Neural cell (in vitro differentiated cells): ENCODE results near the gene PIP5K1B. TPM values are rescaled to one million over a fixed set of nuclear protein-coding genes. Genes with fewer than 3 reads are reported as not detected.

Experiments
- H2AFZ ChIP-seq: fragments of 200-600, 300-800 bp; sonication (generic), shearing (Covaris generic); 2 replicates; pipeline ENCODE4 v1.6.0; 2014; ENCODE audit warnings: low read depth, mild to moderate bottlenecking, antibody characterized with exemption, low read length, moderate library complexity
- H3F3A ChIP-seq: fragments of 200-600 bp; shearing (Covaris generic); 2 replicates; pipeline ENCODE4 v1.6.1; 2016; ENCODE audit warnings: mild to moderate bottlenecking, moderate library complexity, mixed read lengths, antibody characterized with exemption, low read length; ENCODE audit not compliant: insufficient read depth, poor library complexity, severe bottlenecking
- H3K27ac ChIP-seq: fragments of 200-600, 300-800 bp; sonication (generic), shearing (Covaris generic); 2 replicates; pipeline ENCODE4 v1.5.1; 2014; ENCODE audit warnings: mild to moderate bottlenecking, low read length, moderate library complexity
- H3K27me3 ChIP-seq: fragments of 300-800, 200-600 bp; sonication (generic), shearing (Covaris generic); 2 replicates; pipeline ENCODE4 v1.6.0; 2014; ENCODE audit warnings: mild to moderate bottlenecking, low read depth, low read length, moderate library complexity; ENCODE audit not compliant: insufficient read depth
- H3K36me3 ChIP-seq: fragments of 300-800, 200-600 bp; sonication (generic), shearing (Covaris generic); 2 replicates; pipeline ENCODE4 v1.5.1; 2014; ENCODE audit warnings: mild to moderate bottlenecking, antibody characterized with exemption, low read length, moderate library complexity; ENCODE audit not compliant: insufficient read depth
- H3K4me2 ChIP-seq: fragments of 300-800, 200-600 bp; sonication (generic), shearing (Covaris generic); 2 replicates; pipeline ENCODE4 v1.6.0; 2014; ENCODE audit warnings: mild to moderate bottlenecking, low read length
- H3K4me3 ChIP-seq: fragments of 300-800, 200-600 bp; sonication (generic), shearing (Covaris generic); 2 replicates; pipeline ENCODE4 v1.5.1; 2014; ENCODE audit warnings: mild to moderate bottlenecking, low read length, moderate library complexity
- H3K79me2 ChIP-seq: fragments of 200-600 bp; shearing (Covaris generic); replicated peaks from 2 replicates; pipeline ENCODE4 v1.6.0; 2014; ENCODE audit warnings: mild to moderate bottlenecking, low read length, moderate library complexity; ENCODE audit not compliant: insufficient read depth
- H3K9ac ChIP-seq: fragments of 300-800, 200-600 bp; sonication (generic), shearing (Covaris generic); 2 replicates; pipeline ENCODE4 v1.6.1; 2016; ENCODE audit warnings: mild to moderate bottlenecking, low read length, mixed read lengths
- H3K9me2 ChIP-seq: fragments of 200-600 bp; shearing (Covaris generic); 2 replicates; pipeline ENCODE4 v1.6.1; 2016; ENCODE audit warnings: mild to moderate bottlenecking, low read length, mixed read lengths; ENCODE audit not compliant: insufficient read depth
- H3K9me3 ChIP-seq: fragments of 200-600, 300-800 bp; sonication (generic), shearing (Covaris generic); 2 replicates; pipeline ENCODE4 v1.6.1; 2016; ENCODE audit warnings: mild to moderate bottlenecking, mixed run types, low read length, moderate library complexity, mixed read lengths
- H4K20me1 ChIP-seq: fragments of 200-600 bp; shearing (Covaris generic); 2 replicates; pipeline ENCODE4 v1.6.1; 2016; ENCODE audit warnings: mild to moderate bottlenecking, mixed run types; ENCODE audit not compliant: insufficient read depth
- CTCF ChIP-seq: fragments of 450-650 bp; IDR thresholded peaks from 2 replicates; pipeline ENCODE4 v1.5.1; 2014; ENCODE audit warnings: antibody characterized with exemption, mild to moderate bottlenecking, moderate library complexity; ENCODE audit not compliant: poor library complexity, severe bottlenecking
- EP300 ChIP-seq: fragments of 450-650 bp; conservative IDR thresholded peaks from 2 replicates; pipeline ENCODE4 v1.6.1; 2014; ENCODE audit warnings: antibody characterized with exemption, mild to moderate bottlenecking, moderate library complexity; ENCODE audit not compliant: poor library complexity, severe bottlenecking
- EZH2 ChIP-seq: fragments of 200-600, 300-800 bp; shearing (Covaris generic), sonication (generic); IDR thresholded peaks from 2 replicates; pipeline ENCODE4 v1.6.1; 2014; ENCODE audit warnings: antibody characterized with exemption, low read length, borderline replicate concordance, mild to moderate bottlenecking; ENCODE audit not compliant: insufficient read depth, poor library complexity, severe bottlenecking
- MXI1 ChIP-seq: fragments of 450-650 bp; conservative IDR thresholded peaks from 2 replicates; pipeline ENCODE4 v1.6.1; 2014; ENCODE audit warnings: antibody characterized with exemption, mild to moderate bottlenecking; ENCODE audit not compliant: poor library complexity, severe bottlenecking
- POLR2AphosphoS5 ChIP-seq: IDR thresholded peaks from 2 replicates; pipeline ENCODE4 v1.6.1; 2012
- RAD21 ChIP-seq: fragments of 450-650 bp; conservative IDR thresholded peaks from 2 replicates; pipeline ENCODE4 v1.6.1; 2014; ENCODE audit warnings: antibody characterized with exemption, mild to moderate bottlenecking, moderate library complexity
- REST ChIP-seq: IDR thresholded peaks from 2 replicates; pipeline ENCODE4 v1.6.1; 2012; ENCODE audit warnings: borderline replicate concordance
- SMC3 ChIP-seq: fragments of 450-650 bp; conservative IDR thresholded peaks from 2 replicates; pipeline ENCODE4 v1.6.1; 2014; ENCODE audit warnings: antibody characterized with exemption, mild to moderate bottlenecking, moderate library complexity; ENCODE audit not compliant: poor library complexity
- TAF1 ChIP-seq: IDR thresholded peaks from 2 replicates; pipeline ENCODE4 v1.6.1; 2012; ENCODE audit warnings: low read depth
- polyA plus RNA-seq: library from polyadenylated mRNA; depleted of rRNA; stranded (reverse); fragments of >200 nt; gene quantifications from 2 replicates; pipeline ENCODE4 v1.2.3, GENCODE V29; 2014

The PIP5K1B gene
- polyA plus RNA-seq, 1 donor from 2014 or later = 1.5 TPM

- Histone ChIP-seq H3K27ac (no peak overlapping the region), H3K36me3 (no peaks in the 10 kb centered on the region), H3K79me2 (no peaks in the 10 kb centered on the region), H3K4me2 (no peak overlapping the region), H3K27me3 (no peaks in the 10 kb centered on the region), H3K9me2 (no peaks in the 10 kb centered on the region), H3K9me3 (no peaks in the 10 kb centered on the region), H2AFZ (no peak overlapping the region), H3K9ac (no peak overlapping the region), H3F3A (no peaks in the 10 kb centered on the region), H3K4me3 (no peak overlapping the region), H4K20me1 (no peaks in the 10 kb centered on the region)
- TF ChIP-seq MXI1 (no peak), TAF1 (no peak), CTCF (no peak), EZH2 (no peak), POLR2AphosphoS5 (no peak), EP300 (no peak), SMC3 (no peak), RAD21 (no peak), REST (no peak)
Observed at GRCh38 chr9:68904454-68904853, 199.4 kb downstream of the PIP5K1B start.

- Histone ChIP-seq H3K9ac (no peak overlapping the region), H3K4me2 (no peak overlapping the region), H3K27me3 (no peaks in the 10 kb centered on the region), H3K9me3 (no peaks in the 10 kb centered on the region), H3K36me3 (no peaks in the 10 kb centered on the region), H3F3A (no peaks in the 10 kb centered on the region), H3K27ac (no peak overlapping the region), H3K9me2 (no peaks in the 10 kb centered on the region), H4K20me1 (no peaks in the 10 kb centered on the region), H3K4me3 (no peak overlapping the region), H3K79me2 (no peaks in the 10 kb centered on the region), H2AFZ (no peak overlapping the region)
- TF ChIP-seq EZH2 = no peak
- no peak for TF ChIP-seq CTCF
- TF ChIP-seq MXI1 = no peak
- no peak for TF ChIP-seq SMC3
Observed at GRCh38 chr9:68905129-68905528, 200.1 kb downstream of the PIP5K1B start.
